ENCODE measurements around the gene KIF27.
"Not testable (repeated sequence)": the region's sequence is repeated elsewhere in the genome, so short reads cannot be mapped to it uniquely, and the experiment has no call there.

Gene KIF27

DNA sequence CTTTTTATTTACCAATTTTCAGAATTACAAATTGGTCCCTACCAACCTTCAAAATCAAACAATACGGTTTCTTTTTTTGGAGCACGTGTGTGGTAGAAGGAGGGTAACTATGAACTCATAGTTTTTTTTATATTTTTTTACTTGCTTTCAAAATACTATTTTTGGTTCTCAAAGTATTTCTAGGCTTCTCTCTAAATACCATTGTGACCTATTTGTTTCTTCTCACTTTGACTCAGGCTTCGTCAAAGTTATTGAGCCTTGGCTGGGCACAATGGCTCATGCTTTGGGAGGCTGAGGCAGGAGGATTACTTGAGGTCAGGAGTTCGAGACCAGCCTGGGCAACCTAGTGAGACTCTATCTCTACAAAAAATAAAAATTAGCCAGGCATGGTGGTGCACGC, 11.6 kb upstream of the KIF27 start:
- H3K9me3 ChIP-seq (ENCODE audit: control insufficient read depth in 5 of 5, low read length in 5 of 5): no peaks in the 10 kb centered on the region
- no peak overlapping the region for H3K9ac ChIP-seq (ENCODE audit: low read length in 5 of 5)
- no peaks in the 10 kb centered on the region for H3K27me3 ChIP-seq (ENCODE audit: control insufficient read depth in 5 of 5, insufficient read depth in 4 of 5, low read length in 5 of 5)
- no peak overlapping the region for H3K4me3 ChIP-seq (ENCODE audit: low read depth in 1 of 5, low read length in 5 of 5)
- no peak overlapping the region for H3K27ac ChIP-seq (ENCODE audit: low read depth, low read length)
- H3K4me1 ChIP-seq (ENCODE audit: control insufficient read depth in 5 of 5, insufficient read depth in 5 of 5, low read length in 5 of 5): peaks cover 0 to 15% (median 4%) of the 10 kb centered on the region in 5 donors
- H3K36me3 ChIP-seq (ENCODE audit: control insufficient read depth in 5 of 5, insufficient read depth in 5 of 5, low read length in 5 of 5): peaks cover 0 to 4% (median 0%) of the 10 kb centered on the region in 5 donors

DNA sequence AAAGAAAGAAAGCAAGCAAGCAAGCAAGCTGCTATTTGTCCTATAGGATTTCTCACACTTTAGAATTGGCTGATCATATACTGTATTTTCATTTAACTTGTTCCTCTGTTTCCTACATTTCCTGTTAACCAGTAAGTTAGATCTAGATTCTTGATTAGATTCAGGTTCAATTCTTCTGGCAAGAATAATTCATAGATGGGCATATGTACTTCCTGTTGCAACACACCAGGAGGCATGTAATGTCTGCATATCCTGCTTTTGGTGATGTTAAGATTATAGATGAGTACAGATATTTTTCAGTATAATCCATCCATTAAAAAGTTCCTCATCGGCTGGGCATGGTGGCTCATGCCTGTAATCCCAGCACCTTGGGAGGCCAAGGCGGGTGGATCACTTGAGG, 10.8 kb upstream of the KIF27 start:
- H3K27me3 ChIP-seq (ENCODE audit: control insufficient read depth in 5 of 5, insufficient read depth in 4 of 5, low read length in 5 of 5): no peaks in the 10 kb centered on the region
- H3K4me3 ChIP-seq (ENCODE audit: low read depth in 1 of 5, low read length in 5 of 5): no peak overlapping the region
- no peak overlapping the region for H3K9ac ChIP-seq (ENCODE audit: low read length in 5 of 5)
- H3K36me3 ChIP-seq (ENCODE audit: control insufficient read depth in 5 of 5, insufficient read depth in 5 of 5, low read length in 5 of 5): no peaks in the 10 kb centered on the region
- peaks cover 0 to 15% (median 4%) of the 10 kb centered on the region in 5 donors for H3K4me1 ChIP-seq (ENCODE audit: control insufficient read depth in 5 of 5, insufficient read depth in 5 of 5, low read length in 5 of 5)
- H3K9me3 ChIP-seq (ENCODE audit: control insufficient read depth in 5 of 5, low read length in 5 of 5): no peaks in the 10 kb centered on the region
- no peak overlapping the region for H3K27ac ChIP-seq (ENCODE audit: low read depth, low read length)

DNA sequence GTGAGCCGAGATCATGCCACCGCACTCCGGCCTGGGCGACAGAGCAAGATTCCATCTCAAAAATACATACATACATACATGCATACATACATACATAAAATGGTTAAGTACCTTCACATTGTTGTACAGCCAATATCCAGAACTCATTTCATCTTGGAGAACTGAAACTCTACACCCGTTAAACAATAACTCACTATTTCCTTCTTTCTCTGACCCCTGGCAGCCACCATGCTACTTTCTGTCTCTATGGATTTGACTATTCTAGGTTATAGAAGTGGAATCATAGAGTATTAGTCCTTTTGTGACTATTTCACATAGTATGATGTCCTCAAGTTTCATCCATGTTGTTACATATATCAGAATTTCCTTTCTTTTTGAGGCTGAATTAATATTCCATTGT, 9.6 kb upstream of the KIF27 start:
- Histone ChIP-seq H3K9me3 (ENCODE audit: control insufficient read depth in 5 of 5, low read length in 5 of 5) (no peaks in the 10 kb centered on the region), H3K27ac (ENCODE audit: low read depth, low read length) (no peak overlapping the region), H3K27me3 (ENCODE audit: control insufficient read depth in 5 of 5, insufficient read depth in 4 of 5, low read length in 5 of 5) (no peaks in the 10 kb centered on the region), H3K4me3 (ENCODE audit: low read depth in 1 of 5, low read length in 5 of 5) (no peak overlapping the region), H3K4me1 (ENCODE audit: control insufficient read depth in 5 of 5, insufficient read depth in 5 of 5, low read length in 5 of 5) (peaks cover 0 to 15% (median 4%) of the 10 kb centered on the region in 5 donors), H3K36me3 (ENCODE audit: control insufficient read depth in 5 of 5, insufficient read depth in 5 of 5, low read length in 5 of 5) (no peaks in the 10 kb centered on the region), H3K9ac (ENCODE audit: low read length in 5 of 5) (no peak overlapping the region)

DNA sequence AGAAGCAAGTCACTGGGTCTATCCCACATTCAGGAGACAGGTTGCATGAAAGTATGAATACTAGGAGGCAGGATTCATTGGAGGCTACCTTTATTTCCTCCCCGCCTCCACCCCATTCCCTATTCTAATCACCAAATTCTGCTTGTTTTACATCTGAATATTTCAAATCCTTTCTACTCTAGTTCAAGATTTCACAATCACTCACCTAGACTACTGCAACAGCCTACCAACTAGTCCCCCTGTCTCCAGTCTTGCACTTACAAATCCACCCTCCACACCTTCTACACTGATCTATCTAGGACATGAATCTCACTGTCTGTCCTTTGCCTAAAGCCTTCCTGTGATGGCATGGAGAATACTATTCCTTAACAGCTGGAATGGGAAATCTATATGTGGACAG, 6.4 kb upstream of the KIF27 start:
- H3K9ac ChIP-seq (ENCODE audit: low read length in 5 of 5): no peak overlapping the region
- no peak overlapping the region for H3K4me3 ChIP-seq (ENCODE audit: low read depth in 1 of 5, low read length in 5 of 5)
- no peaks in the 10 kb centered on the region for H3K9me3 ChIP-seq (ENCODE audit: control insufficient read depth in 5 of 5, low read length in 5 of 5)
- no peaks in the 10 kb centered on the region for H3K4me1 ChIP-seq (ENCODE audit: control insufficient read depth in 5 of 5, insufficient read depth in 5 of 5, low read length in 5 of 5)
- no peak overlapping the region for H3K27ac ChIP-seq (ENCODE audit: low read depth, low read length)
- no peaks in the 10 kb centered on the region for H3K27me3 ChIP-seq (ENCODE audit: control insufficient read depth in 5 of 5, insufficient read depth in 4 of 5, low read length in 5 of 5)
- no peaks in the 10 kb centered on the region for H3K36me3 ChIP-seq (ENCODE audit: control insufficient read depth in 5 of 5, insufficient read depth in 5 of 5, low read length in 5 of 5)

DNA sequence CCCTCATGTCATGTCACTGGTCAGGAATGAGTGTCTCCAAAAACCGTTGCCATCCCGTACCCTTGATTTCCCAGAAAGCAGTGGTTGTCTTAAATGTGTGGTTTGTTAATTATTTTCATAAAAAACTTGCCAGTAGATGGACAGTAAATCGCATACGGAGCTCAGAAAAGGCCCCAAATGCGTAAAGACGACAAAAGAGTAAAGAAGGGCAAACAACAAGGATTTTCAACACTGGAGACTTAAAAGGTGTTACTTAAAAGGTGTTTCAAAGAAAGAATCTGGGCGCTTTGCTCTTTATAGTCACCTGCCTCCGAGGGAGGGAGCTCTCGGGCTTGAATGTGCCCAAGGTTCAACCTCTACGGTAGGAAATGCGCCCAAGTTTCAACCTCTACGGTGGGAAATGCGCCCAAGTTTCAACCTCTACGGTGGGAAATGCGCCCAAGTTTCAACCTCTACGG, 734 bp downstream of the KIF27 start:
- Histone ChIP-seq H3K36me3 (ENCODE audit: control insufficient read depth in 5 of 5, insufficient read depth in 5 of 5, low read length in 5 of 5) (no peaks in the 10 kb centered on the region), H3K9ac (ENCODE audit: low read length in 5 of 5) (peak overlapping the region; percentile 2 to 85 (median 77)), H3K4me3 (ENCODE audit: low read depth in 1 of 5, low read length in 5 of 5) (peak overlapping the region; percentile 69 to 82 (median 73)), H3K9me3 (ENCODE audit: control insufficient read depth in 5 of 5, low read length in 5 of 5) (no peaks in the 10 kb centered on the region), H3K27me3 (ENCODE audit: control insufficient read depth in 5 of 5, insufficient read depth in 4 of 5, low read length in 5 of 5) (no peaks in the 10 kb centered on the region), H3K27ac (ENCODE audit: low read depth, low read length) (peak overlapping the region; percentile 37), H3K4me1 (ENCODE audit: control insufficient read depth in 5 of 5, insufficient read depth in 5 of 5, low read length in 5 of 5) (peaks cover 0 to 14% (median 11%) of the 10 kb centered on the region in 5 donors)

DNA sequence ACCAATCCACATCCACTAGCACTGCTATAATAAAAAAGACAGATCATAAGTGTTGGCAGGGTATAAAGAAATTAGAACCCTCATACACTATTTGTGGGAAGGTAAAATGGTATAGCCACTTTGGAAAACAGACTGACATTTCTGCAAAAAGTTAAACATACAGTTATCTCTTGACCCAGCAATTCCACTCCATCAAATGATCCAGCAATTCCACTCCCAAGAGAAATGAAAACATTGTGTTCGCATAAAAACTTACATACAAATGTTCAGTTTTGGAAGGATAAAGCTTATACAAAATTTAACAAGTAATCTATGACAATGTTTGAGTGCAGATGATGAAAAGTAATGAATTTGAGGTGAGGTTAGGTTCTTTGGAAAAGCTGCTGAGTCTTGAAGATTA, 2.1 kb downstream of the KIF27 start:
- Histone ChIP-seq H3K4me1 (ENCODE audit: control insufficient read depth in 5 of 5, insufficient read depth in 5 of 5, low read length in 5 of 5) (peaks cover 0 to 14% (median 11%) of the 10 kb centered on the region in 5 donors), H3K4me3 (ENCODE audit: low read depth in 1 of 5, low read length in 5 of 5) (no peak overlapping the region), H3K27me3 (ENCODE audit: control insufficient read depth in 5 of 5, insufficient read depth in 4 of 5, low read length in 5 of 5) (no peaks in the 10 kb centered on the region), H3K9me3 (ENCODE audit: control insufficient read depth in 5 of 5, low read length in 5 of 5) (no peaks in the 10 kb centered on the region), H3K36me3 (ENCODE audit: control insufficient read depth in 5 of 5, insufficient read depth in 5 of 5, low read length in 5 of 5) (no peaks in the 10 kb centered on the region), H3K9ac (ENCODE audit: low read length in 5 of 5) (no peak overlapping the region), H3K27ac (ENCODE audit: low read depth, low read length) (no peak overlapping the region)

DNA sequence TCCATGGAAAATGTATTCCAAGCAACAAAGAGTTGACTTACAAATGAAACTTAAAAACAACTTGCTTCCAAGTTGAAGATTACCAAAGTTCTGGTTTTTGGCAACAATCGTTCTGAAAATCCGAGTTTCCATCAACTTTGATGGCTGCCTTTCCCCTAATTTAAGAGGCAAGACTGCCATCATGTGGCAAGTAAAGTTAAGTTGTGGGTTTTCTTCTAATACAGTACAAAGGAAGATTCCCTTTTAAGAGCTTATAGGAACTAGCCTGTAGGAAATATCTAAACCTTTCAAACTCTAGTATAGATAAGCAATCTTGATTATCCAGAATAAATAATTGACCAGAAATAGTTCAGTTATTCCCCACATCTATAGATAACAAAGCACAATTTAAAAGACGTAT, 9.0 kb downstream of the KIF27 start:
- not testable (repeated sequence) for H3K27ac ChIP-seq (ENCODE audit: low read depth, low read length); H3K9ac ChIP-seq (ENCODE audit: low read length in 5 of 5); H3K27me3 ChIP-seq (ENCODE audit: control insufficient read depth in 5 of 5, insufficient read depth in 4 of 5, low read length in 5 of 5); H3K4me3 ChIP-seq (ENCODE audit: low read depth in 1 of 5, low read length in 5 of 5); H3K4me1 ChIP-seq (ENCODE audit: control insufficient read depth in 5 of 5, insufficient read depth in 5 of 5, low read length in 5 of 5); H3K36me3 ChIP-seq (ENCODE audit: control insufficient read depth in 5 of 5, insufficient read depth in 5 of 5, low read length in 5 of 5); H3K9me3 ChIP-seq (ENCODE audit: control insufficient read depth in 5 of 5, low read length in 5 of 5)

DNA sequence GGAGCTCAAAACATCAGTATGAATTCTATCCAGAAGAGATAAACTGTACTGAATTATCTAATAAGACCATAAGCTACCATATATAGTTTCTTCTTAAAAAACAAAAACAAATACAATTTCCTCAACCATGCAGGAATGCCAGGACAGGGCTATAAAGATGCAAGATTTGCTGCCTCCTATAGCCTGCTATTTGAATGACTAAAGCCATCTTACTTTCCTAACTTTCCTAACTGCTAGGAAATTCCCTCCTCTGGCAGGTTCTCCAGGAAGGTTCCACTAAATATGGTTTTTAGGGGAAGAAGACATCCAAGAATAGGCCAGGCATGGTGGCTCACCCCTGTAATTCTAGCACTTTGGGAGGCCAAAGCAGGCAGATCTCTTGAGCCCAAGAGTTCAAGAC, 15.1 kb downstream of the KIF27 start:
- Histone ChIP-seq H3K27ac (ENCODE audit: low read depth, low read length) (no peak overlapping the region), H3K36me3 (ENCODE audit: control insufficient read depth in 5 of 5, insufficient read depth in 5 of 5, low read length in 5 of 5) (peaks cover 0 to 9% (median 0%) of the 10 kb centered on the region in 5 donors), H3K27me3 (ENCODE audit: control insufficient read depth in 5 of 5, insufficient read depth in 4 of 5, low read length in 5 of 5) (no peaks in the 10 kb centered on the region)

DNA sequence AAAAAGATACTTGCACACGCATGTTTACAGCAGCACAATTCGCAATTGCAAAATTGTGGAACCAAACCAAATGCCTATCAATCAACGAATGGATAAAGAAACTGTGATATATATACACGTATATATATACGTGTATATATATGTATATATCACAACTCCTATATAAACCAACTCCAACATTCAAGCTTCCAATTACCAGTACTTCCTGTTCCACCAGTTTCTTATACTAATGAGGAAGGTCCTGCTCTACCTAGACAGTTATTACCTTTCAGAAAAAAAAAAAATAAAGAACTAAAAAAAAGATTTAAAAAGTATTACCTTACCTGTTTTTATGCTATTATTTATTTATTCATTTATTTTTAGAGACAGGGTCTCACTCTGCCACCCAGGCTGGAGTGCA, 20.6 kb downstream of the KIF27 start:
- not testable (repeated sequence) for H3K36me3 ChIP-seq (ENCODE audit: control insufficient read depth in 5 of 5, insufficient read depth in 5 of 5, low read length in 5 of 5); H3K27me3 ChIP-seq (ENCODE audit: control insufficient read depth in 5 of 5, insufficient read depth in 4 of 5, low read length in 5 of 5); H3K4me3 ChIP-seq (ENCODE audit: low read depth in 1 of 5, low read length in 5 of 5); H3K27ac ChIP-seq (ENCODE audit: low read depth, low read length); H3K4me1 ChIP-seq (ENCODE audit: control insufficient read depth in 5 of 5, insufficient read depth in 5 of 5, low read length in 5 of 5); H3K9ac ChIP-seq (ENCODE audit: low read length in 5 of 5); H3K9me3 ChIP-seq (ENCODE audit: control insufficient read depth in 5 of 5, low read length in 5 of 5)

More for the DNA sequence above, 15.1 kb downstream of the KIF27 start:
- no peak overlapping the region for H3K4me3 ChIP-seq (ENCODE audit: low read depth in 1 of 5, low read length in 5 of 5)
- H3K9ac ChIP-seq (ENCODE audit: low read length in 5 of 5): no peak overlapping the region
- H3K9me3 ChIP-seq (ENCODE audit: control insufficient read depth in 5 of 5, low read length in 5 of 5): no peaks in the 10 kb centered on the region
- no peaks in the 10 kb centered on the region for H3K4me1 ChIP-seq (ENCODE audit: control insufficient read depth in 5 of 5, insufficient read depth in 5 of 5, low read length in 5 of 5)

DNA sequence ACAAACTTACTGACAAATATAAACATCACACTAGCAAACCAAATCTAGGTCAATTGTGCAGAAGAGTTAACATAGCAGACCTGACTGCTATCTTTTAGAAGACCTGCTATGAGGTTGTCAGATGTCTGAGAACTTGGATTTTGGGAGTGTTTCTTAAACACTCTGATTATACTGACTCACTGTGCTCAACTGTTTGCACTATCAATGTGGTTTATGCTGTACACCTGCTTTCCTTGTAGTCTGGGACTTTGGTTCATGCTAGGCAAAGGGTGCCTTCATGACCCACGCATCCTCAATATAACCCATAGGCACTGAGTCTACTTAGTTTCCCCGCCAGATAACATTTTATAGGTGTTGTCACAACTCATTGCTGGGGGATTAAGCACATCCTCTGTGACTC, 26.9 kb downstream of the KIF27 start:
- H3K4me3 ChIP-seq (ENCODE audit: low read depth in 1 of 5, low read length in 5 of 5): not testable (repeated sequence)

DNA sequence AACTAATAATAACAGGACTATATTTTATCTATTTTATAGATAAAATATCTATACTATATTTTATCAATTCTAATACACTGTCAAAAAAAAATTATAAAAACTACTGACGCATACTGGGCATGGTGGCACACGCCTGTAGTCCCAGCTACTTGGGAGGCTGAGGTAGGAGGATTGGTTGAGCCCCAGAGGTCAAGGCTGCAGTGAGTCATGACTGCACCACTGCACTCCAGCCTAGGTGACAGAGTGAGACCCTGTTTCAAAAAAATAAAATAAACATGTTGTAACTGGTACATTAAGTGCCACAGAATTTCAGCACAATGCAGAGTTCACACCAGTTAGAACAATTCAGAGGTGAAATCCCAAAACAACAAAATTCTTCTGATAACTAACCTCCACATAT, 34.7 kb downstream of the KIF27 start:
- H3K4me3 ChIP-seq (ENCODE audit: low read depth in 1 of 5, low read length in 5 of 5); H3K27ac ChIP-seq (ENCODE audit: low read depth, low read length); H3K4me1 ChIP-seq (ENCODE audit: control insufficient read depth in 5 of 5, insufficient read depth in 5 of 5, low read length in 5 of 5); H3K36me3 ChIP-seq (ENCODE audit: control insufficient read depth in 5 of 5, insufficient read depth in 5 of 5, low read length in 5 of 5); H3K9ac ChIP-seq (ENCODE audit: low read length in 5 of 5); H3K9me3 ChIP-seq (ENCODE audit: control insufficient read depth in 5 of 5, low read length in 5 of 5); H3K27me3 ChIP-seq (ENCODE audit: control insufficient read depth in 5 of 5, insufficient read depth in 4 of 5, low read length in 5 of 5): not testable (repeated sequence)

More for the DNA sequence above, 26.9 kb downstream of the KIF27 start:
- not testable (repeated sequence) for H3K36me3 ChIP-seq (ENCODE audit: control insufficient read depth in 5 of 5, insufficient read depth in 5 of 5, low read length in 5 of 5); H3K9me3 ChIP-seq (ENCODE audit: control insufficient read depth in 5 of 5, low read length in 5 of 5); H3K27ac ChIP-seq (ENCODE audit: low read depth, low read length); H3K4me1 ChIP-seq (ENCODE audit: control insufficient read depth in 5 of 5, insufficient read depth in 5 of 5, low read length in 5 of 5); H3K27me3 ChIP-seq (ENCODE audit: control insufficient read depth in 5 of 5, insufficient read depth in 4 of 5, low read length in 5 of 5); H3K9ac ChIP-seq (ENCODE audit: low read length in 5 of 5)
